ENCODE data around the gene TRIM42. TPM values are rescaled to one million over a fixed set of nuclear protein-coding genes. Genes with fewer than 3 reads are reported as not detected.
A peak's percentile ranks its signal among the peaks of the same experiment; 100 is the strongest.

TRIM42 gene
- polyA plus RNA-seq (2013, experiment 1 of 2; ENCODE audit: insufficient read length), result not detected
- polyA plus RNA-seq (2013, experiment 2 of 2; ENCODE audit: insufficient read length), result not detected

- no peak for DNase-seq
These were observed at the start of gene TRIM42 for GRCh38 chr3:140677764-140678163. TRIM42 (plus strand) TSS chr3:140678064; CDS start chr3:140678230, 166 bp downstream.

- DNase-seq, result no peak
These were observed 49.3 kb upstream of the TRIM42 start for GRCh38 chr3:140628606-140629005.

- peak; percentile 93 for DNase-seq
These were observed 48.3 kb upstream of the TRIM42 start for GRCh38 chr3:140629357-140630137.

- DNase-seq, result no peak
These were observed 47.5 kb upstream of the TRIM42 start for GRCh38 chr3:140630366-140630765.

- DNase-seq, result peak; percentile 26
These were observed 47.0 kb upstream of the TRIM42 start for GRCh38 chr3:140630866-140631265.

GRCh38 chr3:140635276-140635675, 42.6 kb upstream of the TRIM42 start:
- no peak for DNase-seq

- no peak for DNase-seq
These were observed 41.3 kb upstream of the TRIM42 start for GRCh38 chr3:140636406-140637138.

GRCh38 chr3:140651287-140651686, 26.6 kb upstream of the TRIM42 start:
- no peak for DNase-seq

GRCh38 chr3:140655678-140656077, 22.2 kb upstream of the TRIM42 start:
- no peak for DNase-seq

- DNase-seq, result no peak
These were observed 13.8 kb upstream of the TRIM42 start for GRCh38 chr3:140664111-140664510.

- DNase-seq, result no peak
These were observed 4.7 kb downstream of the TRIM42 start for GRCh38 chr3:140682586-140682985.

- DNase-seq, result no peak
These were observed 8.3 kb downstream of the TRIM42 start for GRCh38 chr3:140686128-140686527.

GRCh38 chr3:140686948-140687347, 9.1 kb downstream of the TRIM42 start:
- DNase-seq, result no peak

- DNase-seq, result no peak
These were observed 17.6 kb downstream of the TRIM42 start for GRCh38 chr3:140695361-140696061.

GRCh38 chr3:140699516-140700231, 21.8 kb downstream of the TRIM42 start:
- no peak for DNase-seq

- no peak for DNase-seq
These were observed 24.4 kb downstream of the TRIM42 start for GRCh38 chr3:140702281-140702680.

GRCh38 chr3:140703496-140703895, 25.6 kb downstream of the TRIM42 start:
- DNase-seq, result no peak

GRCh38 chr3:140704733-140705132, 26.9 kb downstream of the TRIM42 start:
- DNase-seq, result no peak

- DNase-seq, result no peak
These were observed 28.1 kb downstream of the TRIM42 start for GRCh38 chr3:140705954-140706353.

- no peak for DNase-seq
These were observed 28.5 kb downstream of the TRIM42 start for GRCh38 chr3:140706360-140706759.

GRCh38 chr3:140708815-140709214, 31.0 kb downstream of the TRIM42 start:
- no peak for DNase-seq

- no peak for DNase-seq
These were observed 31.9 kb downstream of the TRIM42 start for GRCh38 chr3:140709751-140710150.

Measured in fibroblast of skin of scalp (primary cell).